HepG2 (cell line): ENCODE data around the gene CNN3. TPM values are rescaled to one million over a fixed set of nuclear protein-coding genes. Genes with fewer than 3 reads are reported as not detected.

Source experiments
- ATAC-seq: fragments of 200-7000 bp; cut with Tn5 transposase; 3 replicates; pipeline ENCODE4 v1.9.1; 2020; ENCODE audit warnings: mild to moderate bottlenecking, moderate library complexity
- BruUV-seq: library from RNA; stranded (reverse); fragments of 400-500 nt; replicated peaks from 2 replicates; lab custom pipeline; 2021; lab: Mats Ljungman, UMichigan
- CTCF ChIA-PET: fragments of 300-600 bp; formaldehyde crosslinking; extraction: SDS; loops from one replicate; lab custom pipeline; 2021; ENCODE audit warnings: low total read pairs, inconsistent platforms, low intra/inter-chr PET ratio; lab: Yijun Ruan, JAX
- POLR2A ChIA-PET: fragments of 350-600 bp; sonication (Branson Sonifier 250); formaldehyde crosslinking; loops from one replicate; lab custom pipeline; 2020; ENCODE audit warnings: antibody characterized with exemption, inconsistent platforms; lab: Yijun Ruan, JAX
- DNase-seq: peaks from one replicate; pipeline ENCODE4 v3.0.0-alpha.2; 2015; ENCODE audit warnings: low spot score
- FAIRE-seq: peaks from 3 replicates; lab custom pipeline; 2011; peaks lifted over from hg19 to GRCh38; lab: Jason Lieb, UNC
- H2AFZ ChIP-seq: one replicate; pipeline ENCODE4 v1.6.1; 2011; ENCODE audit warnings: low read length, inconsistent platforms
- H3K27ac ChIP-seq: fragments of 300-600 bp; 3 replicates; pipeline ENCODE4 v1.8.0; 2011; ENCODE audit warnings: mixed run types, mild to moderate bottlenecking, mixed read lengths, low read length, inconsistent platforms; ENCODE audit not compliant: insufficient read depth; ENCODE audit errors: extremely low read length
- H3K27me3 ChIP-seq, 2 experiments: fragments of 200-600 bp in 1 of 2; 2 replicates in 1 of 2; 3 replicates in 1 of 2; pipeline versions ENCODE4 v1.6.0 to v1.8.0; 2011; ENCODE audit warnings: low read length in 2 of 2, mild to moderate bottlenecking in 2 of 2, moderate library complexity in 2 of 2, inconsistent platforms in 1 of 2; ENCODE audit not compliant: insufficient read depth in 2 of 2, control insufficient read depth in 1 of 2
- H3K36me3 ChIP-seq, 2 experiments: fragments of 200-600 bp in 1 of 2; replicated peaks in 1 of 2; 2 replicates in 1 of 2; 3 replicates in 1 of 2; pipeline versions ENCODE4 v1.5.1 to v1.8.0; 2011; ENCODE audit warnings: low read length in 2 of 2, inconsistent platforms in 1 of 2; ENCODE audit not compliant: insufficient read depth in 2 of 2, control insufficient read depth in 1 of 2
- H3K4me1 ChIP-seq: 2 replicates; pipeline ENCODE4 v1.5.1; 2012; ENCODE audit warnings: low read length, inconsistent platforms; ENCODE audit not compliant: insufficient read depth
- H3K4me2 ChIP-seq: 2 replicates; pipeline ENCODE4 v1.6.0; 2011; ENCODE audit warnings: low read depth, low read length, inconsistent platforms
- H3K4me3 ChIP-seq, 3 experiments: fragments of 200-600 bp in 1 of 3; sonication (generic), shearing (Covaris generic) in 1 of 3; replicated peaks in 1 of 3; 2 replicates each; pipeline ENCODE4 v1.5.1; 2011 to 2016; ENCODE audit warnings: low read length in 3 of 3, inconsistent platforms in 2 of 3, low read depth in 2 of 3, mild to moderate bottlenecking in 2 of 3, control low read depth in 1 of 3, mixed read lengths in 1 of 3; ENCODE audit not compliant: insufficient read depth in 1 of 3
- H3K79me2 ChIP-seq: one replicate; pipeline ENCODE4 v1.6.1; 2011; ENCODE audit warnings: low read length, inconsistent platforms; ENCODE audit not compliant: insufficient read depth
- H3K9ac ChIP-seq: 2 replicates; pipeline ENCODE4 v1.6.0; 2011; ENCODE audit warnings: mild to moderate bottlenecking, low read depth, low read length, inconsistent platforms; ENCODE audit not compliant: insufficient read depth
- H3K9me3 ChIP-seq: 2 replicates; pipeline ENCODE4 v1.5.1; 2012; ENCODE audit warnings: mild to moderate bottlenecking, low read length
- H4K20me1 ChIP-seq: 2 replicates; pipeline ENCODE4 v1.6.0; 2011; ENCODE audit warnings: inconsistent platforms, mild to moderate bottlenecking, low read length, moderate library complexity; ENCODE audit not compliant: insufficient read depth
- ARID4A ChIP-seq: sonication (generic); formaldehyde crosslinking; IDR thresholded peaks from 2 replicates; pipeline ENCODE4 v1.5.0; 2020; ENCODE audit warnings: mild to moderate bottlenecking, missing genetic modification reagents, borderline replicate concordance
- GLI4 ChIP-seq: sonication (generic); formaldehyde crosslinking; IDR thresholded peaks from 2 replicates; pipeline ENCODE4 v1.5.1; 2020; ENCODE audit warnings: missing genetic modification reagents, mild to moderate bottlenecking, moderate library complexity, borderline replicate concordance
- KAT7 ChIP-seq: IDR thresholded peaks from 2 replicates; pipeline ENCODE4 v1.6.1; 2018; ENCODE audit warnings: borderline replicate concordance, missing compliant biosample characterization
- KDM5A ChIP-seq: fragments of 200-600 bp; sonication (generic); IDR thresholded peaks from 2 replicates; pipeline ENCODE4 v1.7.0; 2018; ENCODE audit warnings: antibody characterized with exemption, mild to moderate bottlenecking, low read length, borderline replicate concordance
- MEF2D ChIP-seq: sonication (generic); formaldehyde crosslinking; IDR thresholded peaks from 2 replicates; pipeline ENCODE4 v1.5.1; 2020; ENCODE audit warnings: mild to moderate bottlenecking, missing genetic modification reagents
- NAIF1 ChIP-seq: sonication (generic); formaldehyde crosslinking; IDR thresholded peaks from 2 replicates; pipeline ENCODE4 v1.5.0; 2020; ENCODE audit warnings: mild to moderate bottlenecking, missing genetic modification reagents, borderline replicate concordance
- POGZ ChIP-seq: sonication (generic); formaldehyde crosslinking; IDR thresholded peaks from 2 replicates; pipeline ENCODE4 v1.4.0; 2020; ENCODE audit warnings: mild to moderate bottlenecking, missing genetic modification reagents
- TBX2 ChIP-seq: sonication (generic); formaldehyde crosslinking; IDR thresholded peaks from 2 replicates; pipeline ENCODE4 v1.5.0; 2020; ENCODE audit warnings: missing genetic modification reagents, mild to moderate bottlenecking, borderline replicate concordance
- ZC3H13 ChIP-seq: sonication (generic); formaldehyde crosslinking; IDR thresholded peaks from 2 replicates; pipeline ENCODE4 v1.8.1; 2023; ENCODE audit warnings: mild to moderate bottlenecking, missing genetic modification reagents, moderate library complexity
- ZNF121 ChIP-seq: sonication (generic); formaldehyde crosslinking; IDR thresholded peaks from 2 replicates; pipeline ENCODE4 v1.5.0; 2020; ENCODE audit warnings: mild to moderate bottlenecking, missing genetic modification reagents
- ZNF788 ChIP-seq: sonication (generic); formaldehyde crosslinking; IDR thresholded peaks from 2 replicates; pipeline ENCODE4 v1.5.0; 2020; ENCODE audit warnings: mild to moderate bottlenecking, missing genetic modification reagents, borderline replicate concordance
- ZNF839 ChIP-seq: sonication (generic); formaldehyde crosslinking; IDR thresholded peaks from 2 replicates; pipeline ENCODE4 v1.4.0; 2020; ENCODE audit warnings: missing genetic modification reagents, mild to moderate bottlenecking, borderline replicate concordance
- WGBS: methylation state at CpG from one replicate; pipeline ENCODE4 v1.1.6; 2017; ENCODE audit warnings: low lambda C conversion rate; 5-methylcytosine and 5-hydroxymethylcytosine counted together
- in situ Hi-C: cut with HindIII; loops from 2 replicates; pipeline ENCODE4 v1.10.0; 2017; ENCODE audit warnings: low pct_unique_long_range_greater_than_20kb; ENCODE audit not compliant: extremely low pct_ligation_motif_present
- intact Hi-C: fragments of 100-400 bp; cut with micrococcal nuclease; formaldehyde crosslinking; loops from one replicate; pipeline ENCODE4 v1.10.0; 2022; ENCODE audit not compliant: unreplicated experiment
- polyA plus RNA-seq, 8 experiments: library from polyadenylated mRNA; depleted of rRNA in 3 of 8; stranded (reverse) in 7 of 8; unstranded in 1 of 8; fragments of >200 nt; fragmentation: Illumina TruSeq in 4 of 8; extraction: Trizol in 4 of 8; gene quantifications; 2 replicates each; pipeline versions ENCODE4 v1.2.1 to v1.2.3, GENCODE V29; 2011 to 2016; ENCODE audit warnings: low read depth in 4 of 8, missing spikeins in 1 of 8, mixed read lengths in 1 of 8; ENCODE audit not compliant: insufficient read depth in 1 of 8
- total RNA-seq, 5 experiments: library from RNA; depleted of rRNA; stranded (reverse); fragments of >200 nt; fragmentation: Illumina TruSeq; extraction: Trizol; gene quantifications; 2 replicates each; pipeline ENCODE4 v1.2.3, GENCODE V29; 2016; ENCODE audit warnings: low read depth in 1 of 5
- TF ChIP-seq, protein P1 (sequence below): sonication (generic); formaldehyde crosslinking; IDR thresholded peaks from 2 replicates; pipeline ENCODE4 v1.5.0; 2020; ENCODE audit warnings: mild to moderate bottlenecking, missing genetic modification reagents
- TF ChIP-seq, protein P2 (sequence below): sonication (generic); formaldehyde crosslinking; IDR thresholded peaks from 2 replicates; pipeline ENCODE4 v1.5.1; 2020; ENCODE audit warnings: mild to moderate bottlenecking, missing genetic modification reagents, moderate library complexity

CNN3 gene
- total and polyA plus RNA-seq, 2 of the 13 experiments (the other 11 are each of a cell fraction or from before 2014, with no cell fraction given) = 113 to 223 TPM

DNA sequence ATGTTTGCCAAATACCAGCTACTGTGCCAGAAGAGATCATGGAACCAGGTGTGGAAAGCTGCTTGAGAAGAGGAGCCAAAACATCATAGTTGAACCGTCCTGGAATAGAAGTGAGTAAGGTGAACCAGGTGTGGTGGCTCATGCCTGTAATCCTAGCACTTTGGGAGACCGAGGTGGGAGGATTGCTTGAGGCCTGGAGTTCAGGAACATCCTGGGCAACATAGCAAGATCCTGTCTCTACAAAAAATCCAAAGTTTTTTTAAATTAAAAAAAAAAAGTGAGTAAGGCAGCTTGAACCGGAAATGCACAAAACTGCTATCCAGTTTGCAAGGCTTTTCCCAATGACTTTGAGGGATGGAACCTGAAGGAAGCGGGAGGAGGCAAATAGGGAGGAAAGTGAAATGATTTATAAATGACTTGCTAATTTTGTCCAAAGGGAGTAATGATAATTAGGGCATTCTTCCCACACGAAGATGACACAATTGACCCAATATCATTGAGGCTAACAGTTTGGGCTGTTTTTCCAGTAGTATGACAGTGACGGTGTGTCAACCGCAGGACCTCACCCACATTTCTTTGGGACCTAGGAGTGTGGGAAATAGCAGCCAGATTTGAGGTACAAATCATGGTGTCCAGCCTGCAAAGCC lies 1.5 kb upstream of the CNN3 start:
- POLR2A ChIA-PET = interaction anchor here (0.8 to 2.9 kb wide), 5 partner anchors 13 to 84 kb away, joined by 3 to 15 read pairs (median 3); no protein-coding TSS in a partner anchor
- FAIRE-seq = no peak
- 0 out of 2 replicates have a peak, but pooled peaks have one; percentile 5 for TF ChIP-seq KAT7 (CRISPR knock-in tag)
- 0 out of 2 replicates have a peak, but pooled peaks have one; percentile 30 for TF ChIP-seq NAIF1
- no peak for TF ChIP-seq KDM5A
- no peak for TF ChIP-seq ZNF788 (CRISPR knock-in tag)
- TF ChIP-seq ZNF839 = no peak
- no peak for TF ChIP-seq MEF2D (CRISPR knock-in tag)
- TF ChIP-seq GLI4 (CRISPR knock-in tag) = 0 out of 2 replicates have a peak, but pooled peaks have one; percentile 34
- peak; percentile 31; the same call in 1 of the 2 replicates for TF ChIP-seq TBX2 (CRISPR knock-in tag)
- 0 out of 2 replicates have a peak, but pooled peaks have one; percentile 40 for TF ChIP-seq ZC3H13 (CRISPR knock-in tag)
- TF ChIP-seq ZNF121 = peak; percentile 95
- TF ChIP-seq, protein P1, sequence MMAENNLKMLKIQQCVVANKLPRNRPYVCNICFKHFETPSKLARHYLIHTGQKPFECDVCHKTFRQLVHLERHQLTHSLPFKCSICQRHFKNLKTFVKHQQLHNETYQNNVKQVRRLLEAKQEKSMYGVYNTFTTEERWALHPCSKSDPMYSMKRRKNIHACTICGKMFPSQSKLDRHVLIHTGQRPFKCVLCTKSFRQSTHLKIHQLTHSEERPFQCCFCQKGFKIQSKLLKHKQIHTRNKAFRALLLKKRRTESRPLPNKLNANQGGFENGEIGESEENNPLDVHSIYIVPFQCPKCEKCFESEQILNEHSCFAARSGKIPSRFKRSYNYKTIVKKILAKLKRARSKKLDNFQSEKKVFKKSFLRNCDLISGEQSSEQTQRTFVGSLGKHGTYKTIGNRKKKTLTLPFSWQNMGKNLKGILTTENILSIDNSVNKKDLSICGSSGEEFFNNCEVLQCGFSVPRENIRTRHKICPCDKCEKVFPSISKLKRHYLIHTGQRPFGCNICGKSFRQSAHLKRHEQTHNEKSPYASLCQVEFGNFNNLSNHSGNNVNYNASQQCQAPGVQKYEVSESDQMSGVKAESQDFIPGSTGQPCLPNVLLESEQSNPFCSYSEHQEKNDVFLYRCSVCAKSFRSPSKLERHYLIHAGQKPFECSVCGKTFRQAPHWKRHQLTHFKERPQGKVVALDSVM (CRISPR knock-in tag) = peak; percentile 42; the same call in 1 of the 2 replicates
- TF ChIP-seq POGZ (CRISPR knock-in tag) = no peak
- 0 out of 2 replicates have a peak, but pooled peaks have one; percentile 26 for TF ChIP-seq ARID4A (CRISPR knock-in tag)
- TF ChIP-seq, protein P2, sequence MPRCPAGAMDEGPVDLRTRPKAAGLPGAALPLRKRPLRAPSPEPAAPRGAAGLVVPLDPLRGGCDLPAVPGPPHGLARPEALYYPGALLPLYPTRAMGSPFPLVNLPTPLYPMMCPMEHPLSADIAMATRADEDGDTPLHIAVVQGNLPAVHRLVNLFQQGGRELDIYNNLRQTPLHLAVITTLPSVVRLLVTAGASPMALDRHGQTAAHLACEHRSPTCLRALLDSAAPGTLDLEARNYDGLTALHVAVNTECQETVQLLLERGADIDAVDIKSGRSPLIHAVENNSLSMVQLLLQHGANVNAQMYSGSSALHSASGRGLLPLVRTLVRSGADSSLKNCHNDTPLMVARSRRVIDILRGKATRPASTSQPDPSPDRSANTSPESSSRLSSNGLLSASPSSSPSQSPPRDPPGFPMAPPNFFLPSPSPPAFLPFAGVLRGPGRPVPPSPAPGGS (CRISPR knock-in tag) = 0 out of 2 replicates have a peak, but pooled peaks have one; percentile 25

More for the DNA sequence above, 1.5 kb upstream of the CNN3 start:
- 12% methylated on average over 7 of the region's 7 CpGs for WGBS
- no peak for DNase-seq
- Histone ChIP-seq H3K27me3 (no peaks in the 10 kb centered on the region; a peak in 1 of 5 replicates), H3K4me1 (peaks cover 50% of the 10 kb centered on the region), H3K27ac (peak overlapping the region; percentile 95), H3K79me2 (peaks cover 73% of the 10 kb centered on the region), H3K4me2 (peak overlapping the region; percentile 94), H2AFZ (no peak overlapping the region), H3K36me3 (peaks cover 0 to 6% of the 10 kb centered on the region in 2 experiments; a peak in 1 of 5 replicates), H3K4me3 (peak overlapping the region; percentile 71 to 81 (median 81)), H3K9me3 (no peaks in the 10 kb centered on the region), H4K20me1 (peaks cover 14% of the 10 kb centered on the region), H3K9ac (peak overlapping the region; percentile 78)
- in situ Hi-C loops (no loop called here), intact Hi-C loops (loop anchor here (5.0 kb wide), 1 partner anchor 304 kb away; the partner anchor contains the start of gene RWDD3)
- ATAC-seq = no peak
- CTCF ChIA-PET = no interaction called here
- no TSS peak for BruUV-seq
